ENCODE results near the gene ADAD1. TPM values are rescaled to one million over a fixed set of nuclear protein-coding genes. Genes with fewer than 3 reads are reported as not detected.
A peak's percentile ranks its signal among the peaks of the same experiment; 100 is the strongest.
"Not testable (repeated sequence)": the region's sequence is repeated elsewhere in the genome, so short reads cannot be mapped to it uniquely, and the experiment has no call there.

Gene ADAD1
- not detected for total RNA-seq

- no peak for DNase-seq (ENCODE audit: low read depth in 2 of 3, low spot score in 2 of 3)
Measured at GRCh38 chr4:122378711-122379110, at the start of gene ADAD1. ADAD1 (plus strand) TSS chr4:122379011; CDS start chr4:122380070, 1,059 bp downstream.

- DNase-seq (ENCODE audit: low read depth in 2 of 3, low spot score in 2 of 3) = no peak
Measured at GRCh38 chr4:122329876-122330565, 48.8 kb upstream of the ADAD1 start.

GRCh38 chr4:122331195-122331594 lies 47.6 kb upstream of the ADAD1 start:
- no peak for DNase-seq (ENCODE audit: low read depth in 2 of 3, low spot score in 2 of 3)

- no peak for DNase-seq (ENCODE audit: low read depth in 2 of 3, low spot score in 2 of 3)
Measured at GRCh38 chr4:122334828-122335227, 44.0 kb upstream of the ADAD1 start.

- no peak for DNase-seq (ENCODE audit: low read depth in 2 of 3, low spot score in 2 of 3)
Measured at GRCh38 chr4:122341886-122342285, 36.9 kb upstream of the ADAD1 start.

GRCh38 chr4:122346036-122346435 lies 32.8 kb upstream of the ADAD1 start:
- DNase-seq (ENCODE audit: low read depth in 2 of 3, low spot score in 2 of 3) = no peak

GRCh38 chr4:122346503-122346902 lies 32.3 kb upstream of the ADAD1 start:
- DNase-seq (ENCODE audit: low read depth in 2 of 3, low spot score in 2 of 3) = no peak

GRCh38 chr4:122356317-122356808 lies 22.4 kb upstream of the ADAD1 start:
- no peak for DNase-seq (ENCODE audit: low read depth in 2 of 3, low spot score in 2 of 3)

GRCh38 chr4:122360754-122361153 lies 18.1 kb upstream of the ADAD1 start:
- DNase-seq (ENCODE audit: low read depth in 2 of 3, low spot score in 2 of 3) = no peak

- peak in 2 of 3 donors; percentile 2 to 19 for DNase-seq (ENCODE audit: low read depth in 2 of 3, low spot score in 2 of 3)
Measured at GRCh38 chr4:122364700-122365404, 14.0 kb upstream of the ADAD1 start.

GRCh38 chr4:122368786-122369185 lies 10.0 kb upstream of the ADAD1 start:
- not testable (repeated sequence) for DNase-seq (ENCODE audit: low read depth in 2 of 3, low spot score in 2 of 3)

- no peak for DNase-seq (ENCODE audit: low read depth in 2 of 3, low spot score in 2 of 3)
Measured at GRCh38 chr4:122377352-122377751, 1.5 kb upstream of the ADAD1 start.

- no peak for DNase-seq (ENCODE audit: low read depth in 2 of 3, low spot score in 2 of 3)
Measured at GRCh38 chr4:122379239-122379638, 428 bp downstream of the ADAD1 start.

- DNase-seq (ENCODE audit: low read depth in 2 of 3, low spot score in 2 of 3) = no peak
Measured at GRCh38 chr4:122383341-122383740, 4.5 kb downstream of the ADAD1 start.

GRCh38 chr4:122384245-122384644 lies 5.4 kb downstream of the ADAD1 start:
- DNase-seq (ENCODE audit: low read depth in 2 of 3, low spot score in 2 of 3) = no peak

GRCh38 chr4:122393276-122393675 lies 14.5 kb downstream of the ADAD1 start:
- DNase-seq (ENCODE audit: low read depth in 2 of 3, low spot score in 2 of 3) = no peak

- DNase-seq (ENCODE audit: low read depth in 2 of 3, low spot score in 2 of 3) = no peak
Measured at GRCh38 chr4:122403861-122404260, 25.1 kb downstream of the ADAD1 start.

GRCh38 chr4:122412547-122412946 lies 33.7 kb downstream of the ADAD1 start:
- peak in 1 of 3 donors; percentile 1 for DNase-seq (ENCODE audit: low read depth in 2 of 3, low spot score in 2 of 3)

- no peak for DNase-seq (ENCODE audit: low read depth in 2 of 3, low spot score in 2 of 3)
Measured at GRCh38 chr4:122423246-122423645, 44.4 kb downstream of the ADAD1 start.

- no peak for DNase-seq (ENCODE audit: low read depth in 2 of 3, low spot score in 2 of 3)
Measured at GRCh38 chr4:122431351-122431750, 52.5 kb downstream of the ADAD1 start.

GRCh38 chr4:122434285-122434684 lies 55.5 kb downstream of the ADAD1 start:
- no peak for DNase-seq (ENCODE audit: low read depth in 2 of 3, low spot score in 2 of 3)

- DNase-seq (ENCODE audit: low read depth in 2 of 3, low spot score in 2 of 3) = no peak
Measured at GRCh38 chr4:122450847-122451246, 72.0 kb downstream of the ADAD1 start.

Data from hematopoietic multipotent progenitor cell (in vitro differentiated cells).